H1 (cell line): ENCODE measurements around the gene TDO2.

Source experiments
- BRCA1 ChIP-seq: IDR thresholded peaks from 2 replicates; pipeline ENCODE4 v1.6.1; 2012; ENCODE audit warnings: low read depth, low read length, improper control_type of control experiment
- CHD2 ChIP-seq: IDR thresholded peaks from 2 replicates; pipeline ENCODE4 v1.6.1; 2012; ENCODE audit warnings: low read length, improper control_type of control experiment
- EGR1 ChIP-seq: IDR thresholded peaks from 2 replicates; pipeline ENCODE4 v1.6.1; 2011; ENCODE audit warnings: low read depth, low read length, borderline replicate concordance
- EP300 ChIP-seq, 2 experiments: IDR thresholded peaks; 1 replicate in 1 of 2; 2 replicates in 1 of 2; pipeline ENCODE4 v1.6.1; 2011 to 2012; ENCODE audit warnings: low read depth in 2 of 2, low read length in 2 of 2, mild to moderate bottlenecking in 2 of 2, borderline replicate concordance in 1 of 2, inconsistent platforms in 1 of 2, moderate library complexity in 1 of 2
- EZH2 ChIP-seq: fragments of 200-600 bp; sonication (generic); IDR thresholded peaks from 2 replicates; pipeline ENCODE4 v1.7.1; 2012; ENCODE audit warnings: low read depth, mild to moderate bottlenecking, moderate library complexity, low read length, inconsistent platforms; ENCODE audit not compliant: severe bottlenecking
- KDM1A ChIP-seq: fragments of 200-600, 300-600 bp; sonication (generic); IDR thresholded peaks from 2 replicates; pipeline ENCODE4 v1.7.1; 2016; ENCODE audit warnings: mild to moderate bottlenecking, low read length, borderline replicate concordance
- NRF1 ChIP-seq: IDR thresholded peaks from 2 replicates; pipeline ENCODE4 v1.6.1; 2011; ENCODE audit warnings: mild to moderate bottlenecking, low read depth, low read length, improper control_type of control experiment
- POLR2A ChIP-seq, 2 experiments: IDR thresholded peaks; 1 replicate in 1 of 2; 2 replicates in 1 of 2; pipeline ENCODE4 v1.6.1; 2011; ENCODE audit warnings: low read depth in 2 of 2, low read length in 2 of 2, mild to moderate bottlenecking in 2 of 2; ENCODE audit errors: control extremely low read depth in 1 of 2
- RBBP5 ChIP-seq: IDR thresholded peaks from 2 replicates; pipeline ENCODE4 v1.7.1; 2012; ENCODE audit warnings: low read depth, mild to moderate bottlenecking, inconsistent platforms, low read length, moderate library complexity, borderline replicate concordance
- RFX5 ChIP-seq: IDR thresholded peaks from 2 replicates; pipeline ENCODE4 v1.6.1; 2011; ENCODE audit warnings: low read depth, low read length, improper control_type of control experiment, borderline replicate concordance
- TAF1 ChIP-seq: IDR thresholded peaks from 2 replicates; pipeline ENCODE4 v1.6.1; 2011; ENCODE audit warnings: mild to moderate bottlenecking, low read depth, low read length
- TCF12 ChIP-seq: IDR thresholded peaks from 2 replicates; pipeline ENCODE4 v1.6.1; 2011; ENCODE audit warnings: low read depth, mild to moderate bottlenecking, low read length
- ZNF274 ChIP-seq: IDR thresholded peaks from 2 replicates; pipeline ENCODE4 v1.7.0; 2012; ENCODE audit warnings: low read length, borderline replicate concordance; ENCODE audit errors: extremely low read depth
- TF ChIP-seq, protein P1 (sequence below), 3 experiments: IDR thresholded peaks; 1 replicate in 2 of 3; 2 replicates in 1 of 3; pipeline versions ENCODE4 v1.5.1 to v1.6.1; 2011; ENCODE audit warnings: low read length in 3 of 3, mild to moderate bottlenecking in 3 of 3, inconsistent platforms in 2 of 3, low read depth in 1 of 3, moderate library complexity in 1 of 3; ENCODE audit not compliant: insufficient read depth in 1 of 3; ENCODE audit errors: control extremely low read depth in 1 of 3

DNA sequence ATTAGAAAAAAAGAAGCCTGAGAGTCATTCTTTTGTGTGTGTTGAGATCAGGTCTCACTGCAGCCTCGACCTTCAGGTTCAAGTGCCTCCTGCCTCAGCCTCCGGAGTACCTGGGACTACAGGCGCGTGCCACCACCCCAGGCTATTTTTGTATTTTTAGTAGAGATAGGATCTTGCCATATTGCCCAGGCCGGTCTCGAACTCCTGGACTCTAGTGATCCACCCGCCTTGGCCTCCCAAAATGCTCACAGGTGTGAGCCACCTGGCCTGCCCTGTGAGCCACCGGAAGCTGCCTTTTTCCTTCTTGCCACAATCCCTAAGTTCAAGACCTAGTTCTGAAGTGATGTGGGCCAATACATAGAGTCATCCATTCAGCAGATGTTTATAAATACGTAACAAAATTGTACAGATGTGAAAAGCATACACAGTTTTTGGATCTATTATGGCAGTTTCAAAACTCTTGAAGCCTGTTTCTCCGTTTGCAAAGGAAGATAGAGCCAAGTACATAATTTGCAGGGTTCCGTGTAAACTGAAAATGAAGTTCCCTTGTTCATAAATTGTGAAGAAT is 50.7 kb downstream of the TDO2 start:
- TF ChIP-seq EP300 (IDR thresholded peaks at IDR 0.05; ENCODE audit: borderline replicate concordance in 1 of 2, low read depth in 2 of 2, low read length in 2 of 2) (no peak), EGR1 (no peak), POLR2A (IDR thresholded peaks at IDR 0.05; ENCODE audit: control extremely low read depth in 1 of 2, low read depth in 2 of 2, low read length in 2 of 2) (no peak), TAF1 (no peak), CHD2 (no peak), RFX5 (no peak), NRF1 (no peak), ZNF274 (no peak), EZH2 (no peak), BRCA1 (no peak), RBBP5 (no peak), KDM1A (no peak), TCF12 (no peak)
- TF ChIP-seq, protein P1, sequence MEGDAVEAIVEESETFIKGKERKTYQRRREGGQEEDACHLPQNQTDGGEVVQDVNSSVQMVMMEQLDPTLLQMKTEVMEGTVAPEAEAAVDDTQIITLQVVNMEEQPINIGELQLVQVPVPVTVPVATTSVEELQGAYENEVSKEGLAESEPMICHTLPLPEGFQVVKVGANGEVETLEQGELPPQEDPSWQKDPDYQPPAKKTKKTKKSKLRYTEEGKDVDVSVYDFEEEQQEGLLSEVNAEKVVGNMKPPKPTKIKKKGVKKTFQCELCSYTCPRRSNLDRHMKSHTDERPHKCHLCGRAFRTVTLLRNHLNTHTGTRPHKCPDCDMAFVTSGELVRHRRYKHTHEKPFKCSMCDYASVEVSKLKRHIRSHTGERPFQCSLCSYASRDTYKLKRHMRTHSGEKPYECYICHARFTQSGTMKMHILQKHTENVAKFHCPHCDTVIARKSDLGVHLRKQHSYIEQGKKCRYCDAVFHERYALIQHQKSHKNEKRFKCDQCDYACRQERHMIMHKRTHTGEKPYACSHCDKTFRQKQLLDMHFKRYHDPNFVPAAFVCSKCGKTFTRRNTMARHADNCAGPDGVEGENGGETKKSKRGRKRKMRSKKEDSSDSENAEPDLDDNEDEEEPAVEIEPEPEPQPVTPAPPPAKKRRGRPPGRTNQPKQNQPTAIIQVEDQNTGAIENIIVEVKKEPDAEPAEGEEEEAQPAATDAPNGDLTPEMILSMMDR (IDR thresholded peaks at IDR 0.05; ENCODE audit: control extremely low read depth in 1 of 3, insufficient read depth in 1 of 3, low read depth in 1 of 3, low read length in 3 of 3): no peak
